ENCODE measurements around the gene CFAP52.

DNA sequence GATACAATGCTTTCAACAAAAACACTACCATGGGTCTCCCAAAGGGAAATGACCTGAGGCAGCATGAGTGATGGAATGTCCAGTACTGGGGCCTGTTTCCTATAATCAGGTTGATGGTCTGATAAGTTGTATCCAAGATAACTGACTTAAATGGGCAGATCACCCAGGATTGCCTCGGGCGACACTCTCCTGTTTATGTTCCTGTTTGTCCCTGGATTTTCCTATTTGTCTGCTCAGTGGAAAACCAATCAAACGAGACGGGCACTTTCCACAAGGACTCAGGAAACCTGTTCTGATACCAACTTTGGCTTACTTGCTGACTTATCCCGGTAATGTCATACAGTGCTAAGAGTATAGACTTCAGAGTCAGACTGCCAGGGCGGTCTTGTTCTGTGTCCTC, 96.2 kb downstream of the CFAP52 start:
- no peak for TF ChIP-seq EZH2phosphoT487 (conservative IDR thresholded peaks at IDR 0.05; ENCODE audit: low read length)
- TF ChIP-seq, protein P1, sequence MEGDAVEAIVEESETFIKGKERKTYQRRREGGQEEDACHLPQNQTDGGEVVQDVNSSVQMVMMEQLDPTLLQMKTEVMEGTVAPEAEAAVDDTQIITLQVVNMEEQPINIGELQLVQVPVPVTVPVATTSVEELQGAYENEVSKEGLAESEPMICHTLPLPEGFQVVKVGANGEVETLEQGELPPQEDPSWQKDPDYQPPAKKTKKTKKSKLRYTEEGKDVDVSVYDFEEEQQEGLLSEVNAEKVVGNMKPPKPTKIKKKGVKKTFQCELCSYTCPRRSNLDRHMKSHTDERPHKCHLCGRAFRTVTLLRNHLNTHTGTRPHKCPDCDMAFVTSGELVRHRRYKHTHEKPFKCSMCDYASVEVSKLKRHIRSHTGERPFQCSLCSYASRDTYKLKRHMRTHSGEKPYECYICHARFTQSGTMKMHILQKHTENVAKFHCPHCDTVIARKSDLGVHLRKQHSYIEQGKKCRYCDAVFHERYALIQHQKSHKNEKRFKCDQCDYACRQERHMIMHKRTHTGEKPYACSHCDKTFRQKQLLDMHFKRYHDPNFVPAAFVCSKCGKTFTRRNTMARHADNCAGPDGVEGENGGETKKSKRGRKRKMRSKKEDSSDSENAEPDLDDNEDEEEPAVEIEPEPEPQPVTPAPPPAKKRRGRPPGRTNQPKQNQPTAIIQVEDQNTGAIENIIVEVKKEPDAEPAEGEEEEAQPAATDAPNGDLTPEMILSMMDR (IDR thresholded peaks at IDR 0.05; ENCODE audit: insufficient read depth, low read length, poor library complexity, severe bottlenecking): no peak
